DOHH2 (cell line): ENCODE measurements around the gene RAB5B.

Experiments
- H3F3A ChIP-seq: fragments of 200-600 bp; sonication (generic), shearing (Covaris generic); 2 replicates; pipeline ENCODE4 v1.6.0; 2016; ENCODE audit warnings: antibody characterized with exemption, mild to moderate bottlenecking; ENCODE audit not compliant: control insufficient read depth, insufficient read depth
- H3K27ac ChIP-seq: fragments of 200-600 bp; sonication (generic); 2 replicates; pipeline ENCODE4 v1.5.1; 2014; ENCODE audit warnings: low read depth, mild to moderate bottlenecking, low read length, moderate library complexity
- H3K27me3 ChIP-seq: fragments of 200-600 bp; sonication (generic); 2 replicates; pipeline ENCODE4 v1.6.1; 2014; ENCODE audit warnings: mild to moderate bottlenecking, low read length, mixed read lengths; ENCODE audit not compliant: control insufficient read depth
- H3K36me3 ChIP-seq: fragments of 200-600 bp; sonication (generic); 2 replicates; pipeline ENCODE4 v1.6.1; 2014; ENCODE audit warnings: mild to moderate bottlenecking, low read length, moderate library complexity, mixed read lengths; ENCODE audit not compliant: control insufficient read depth
- H3K4me1 ChIP-seq: fragments of 200-600 bp; sonication (generic); 2 replicates; pipeline ENCODE4 v1.6.1; 2014; ENCODE audit warnings: mild to moderate bottlenecking, low read length, mixed read lengths; ENCODE audit not compliant: control insufficient read depth
- H3K4me2 ChIP-seq: fragments of 200-600 bp; sonication (generic); 2 replicates; pipeline ENCODE4 v1.6.0; 2014; ENCODE audit warnings: mild to moderate bottlenecking, low read length, moderate library complexity
- H3K4me3 ChIP-seq: fragments of 200-600 bp; sonication (generic); 2 replicates; pipeline ENCODE4 v1.5.1; 2014; ENCODE audit warnings: mild to moderate bottlenecking, low read length, mixed read lengths
- H3K79me2 ChIP-seq: fragments of 200-600 bp; sonication (generic); 2 replicates; pipeline ENCODE4 v1.6.1; 2014; ENCODE audit warnings: mild to moderate bottlenecking, low read length, mixed read lengths; ENCODE audit not compliant: control insufficient read depth
- H3K9me2 ChIP-seq: fragments of 200-600 bp; sonication (generic); replicated peaks from 2 replicates; pipeline ENCODE4 v1.6.1; 2014; ENCODE audit warnings: mild to moderate bottlenecking, low read length, mixed read lengths; ENCODE audit not compliant: control insufficient read depth
- H3K9me3 ChIP-seq: fragments of 200-600 bp; sonication (generic); 2 replicates; pipeline ENCODE4 v1.6.1; 2014; ENCODE audit warnings: antibody characterized with exemption, low read length, mixed read lengths; ENCODE audit not compliant: control insufficient read depth, insufficient read depth
- H4K20me1 ChIP-seq: fragments of 200-600 bp; sonication (generic); 2 replicates; pipeline ENCODE4 v1.6.0; 2014; ENCODE audit warnings: low read depth, mild to moderate bottlenecking, antibody characterized with exemption, low read length, moderate library complexity; ENCODE audit not compliant: control insufficient read depth, insufficient read depth
- EZH2phosphoT487 ChIP-seq: fragments of 200-600 bp; sonication (generic); IDR thresholded peaks from 2 replicates; pipeline ENCODE4 v1.6.1; 2017; ENCODE audit warnings: borderline replicate concordance, mild to moderate bottlenecking, antibody characterized with exemption, low read length, moderate library complexity, mixed read lengths
- TF ChIP-seq, protein P1 (sequence below): fragments of 200-600 bp; sonication (generic); IDR thresholded peaks from one replicate; pipeline ENCODE4 v1.5.1; 2014; ENCODE audit warnings: antibody characterized with exemption, mild to moderate bottlenecking, low read depth, low read length; ENCODE audit not compliant: poor library complexity, severe bottlenecking

RAB5B gene

DNA sequence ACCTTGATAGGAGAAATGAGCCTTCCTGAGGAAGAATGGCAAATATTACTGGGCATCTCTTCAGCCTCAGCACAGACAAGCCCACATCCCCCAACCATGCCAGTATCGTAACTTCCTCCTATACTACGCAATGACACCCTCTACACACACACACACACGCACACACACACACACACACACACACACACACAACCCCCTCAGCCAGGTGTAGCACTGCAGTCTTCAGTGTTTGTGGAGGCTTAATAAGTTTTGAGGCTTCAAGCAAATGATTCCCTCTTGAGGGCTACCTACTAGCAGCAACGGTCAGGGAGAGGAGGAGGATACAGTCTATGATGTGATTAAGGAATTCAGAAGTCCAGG lies 41.3 kb upstream of the RAB5B start:
- peak overlapping the region; percentile 93 for H3K4me2 ChIP-seq
- H3K27me3 ChIP-seq = no peaks in the 10 kb centered on the region
- H4K20me1 ChIP-seq = no peaks in the 10 kb centered on the region
- H3K36me3 ChIP-seq = peaks cover 68% of the 10 kb centered on the region
- peaks cover 24% of the 10 kb centered on the region for H3F3A ChIP-seq
- peaks cover 49% of the 10 kb centered on the region for H3K4me1 ChIP-seq
- H3K79me2 ChIP-seq = peaks cover 51% of the 10 kb centered on the region
- H3K4me3 ChIP-seq = peak overlapping the region; percentile 95
- TF ChIP-seq, protein P1, sequence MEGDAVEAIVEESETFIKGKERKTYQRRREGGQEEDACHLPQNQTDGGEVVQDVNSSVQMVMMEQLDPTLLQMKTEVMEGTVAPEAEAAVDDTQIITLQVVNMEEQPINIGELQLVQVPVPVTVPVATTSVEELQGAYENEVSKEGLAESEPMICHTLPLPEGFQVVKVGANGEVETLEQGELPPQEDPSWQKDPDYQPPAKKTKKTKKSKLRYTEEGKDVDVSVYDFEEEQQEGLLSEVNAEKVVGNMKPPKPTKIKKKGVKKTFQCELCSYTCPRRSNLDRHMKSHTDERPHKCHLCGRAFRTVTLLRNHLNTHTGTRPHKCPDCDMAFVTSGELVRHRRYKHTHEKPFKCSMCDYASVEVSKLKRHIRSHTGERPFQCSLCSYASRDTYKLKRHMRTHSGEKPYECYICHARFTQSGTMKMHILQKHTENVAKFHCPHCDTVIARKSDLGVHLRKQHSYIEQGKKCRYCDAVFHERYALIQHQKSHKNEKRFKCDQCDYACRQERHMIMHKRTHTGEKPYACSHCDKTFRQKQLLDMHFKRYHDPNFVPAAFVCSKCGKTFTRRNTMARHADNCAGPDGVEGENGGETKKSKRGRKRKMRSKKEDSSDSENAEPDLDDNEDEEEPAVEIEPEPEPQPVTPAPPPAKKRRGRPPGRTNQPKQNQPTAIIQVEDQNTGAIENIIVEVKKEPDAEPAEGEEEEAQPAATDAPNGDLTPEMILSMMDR = no peak
- TF ChIP-seq EZH2phosphoT487 = no peak
- H3K9me2 ChIP-seq = no peaks in the 10 kb centered on the region
- H3K9me3 ChIP-seq = no peaks in the 10 kb centered on the region
- peak overlapping the region; percentile 97 for H3K27ac ChIP-seq

DNA sequence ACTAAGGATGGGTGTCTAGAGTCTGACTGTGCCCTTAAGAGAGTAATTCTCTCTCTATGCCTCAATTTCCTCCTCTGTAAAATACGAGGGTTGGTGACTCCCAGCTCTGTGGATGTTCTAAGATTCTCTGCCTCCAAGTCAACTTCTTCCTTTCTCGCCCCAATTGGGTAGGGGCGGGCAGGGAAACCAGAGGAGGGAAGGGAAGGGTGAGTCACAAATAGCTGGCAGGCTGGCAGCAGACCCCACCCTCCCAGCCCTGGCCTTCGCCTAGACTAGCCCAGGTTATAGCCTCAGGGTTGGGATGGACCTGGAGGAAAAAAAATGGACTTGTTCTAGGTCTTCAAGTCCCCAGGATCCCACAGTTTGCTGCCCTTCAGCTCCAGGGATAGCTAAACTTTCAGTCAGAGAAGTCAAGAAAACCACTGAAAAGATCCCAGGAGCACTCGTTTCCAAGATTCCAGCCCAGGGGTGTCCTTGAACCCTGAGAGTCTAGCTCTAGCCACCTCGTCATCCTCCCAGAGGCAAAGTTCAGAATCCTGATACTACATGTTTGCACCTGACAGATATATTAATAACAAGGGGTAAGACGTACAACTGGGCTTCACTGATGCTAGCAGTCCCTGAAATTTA lies 40.6 kb upstream of the RAB5B start:
- peaks cover 19% of the 10 kb centered on the region for H3F3A ChIP-seq
- H3K27ac ChIP-seq = peak overlapping the region; percentile 97

DNA sequence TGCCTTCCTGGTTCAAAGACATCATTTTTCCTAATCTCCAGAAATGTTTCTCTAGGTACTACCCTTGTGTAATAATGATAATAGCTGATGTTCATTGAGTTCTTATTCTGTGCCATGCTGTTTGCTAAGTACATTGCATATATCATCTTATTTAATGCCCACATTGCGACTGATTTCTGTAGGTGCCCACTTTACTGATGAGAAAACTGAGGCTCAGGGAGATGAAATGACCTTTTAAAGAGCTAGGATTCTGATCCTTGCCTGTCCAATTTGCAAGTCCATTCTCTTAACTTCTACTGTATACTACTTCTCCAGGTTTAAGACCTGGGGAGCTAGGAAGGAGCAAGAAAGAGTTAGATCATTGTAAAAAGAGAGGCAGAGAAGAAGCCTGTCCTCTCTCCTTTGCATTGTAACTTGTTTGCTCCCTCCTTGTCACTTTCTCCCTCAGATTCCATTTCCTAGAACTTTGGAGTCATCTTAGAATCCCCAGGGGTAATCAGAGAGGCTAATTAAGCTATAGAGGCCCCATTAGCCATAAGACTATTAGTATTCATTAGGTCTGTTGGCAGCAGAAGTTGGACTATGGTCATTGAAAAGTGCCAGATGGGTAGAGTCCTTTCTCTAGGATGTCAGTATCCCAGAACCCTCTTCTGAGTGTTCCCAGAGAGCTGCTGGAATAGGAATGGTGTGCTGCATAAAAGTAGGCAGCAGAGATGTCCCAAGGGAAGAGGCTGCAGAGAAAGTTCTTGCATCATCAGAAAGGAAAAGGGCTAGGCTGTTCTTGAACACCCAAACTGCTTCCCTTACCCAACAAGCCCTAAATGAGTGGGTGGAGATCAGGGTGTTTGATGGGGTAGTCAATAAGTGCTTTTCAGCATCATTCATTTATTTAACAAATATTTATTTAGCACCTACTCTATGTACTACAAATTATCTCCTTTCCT lies 39.8 kb upstream of the RAB5B start:
- H3K9me3 ChIP-seq = no peaks in the 10 kb centered on the region
- H3K27ac ChIP-seq = no peak overlapping the region
- no peaks in the 10 kb centered on the region for H4K20me1 ChIP-seq
- no peak overlapping the region for H3K4me3 ChIP-seq
- H3K79me2 ChIP-seq = peaks cover 43% of the 10 kb centered on the region
- no peaks in the 10 kb centered on the region for H3K27me3 ChIP-seq
- TF ChIP-seq EZH2phosphoT487 = no peak
- TF ChIP-seq, protein P1 = no peak
- peaks cover 13% of the 10 kb centered on the region for H3F3A ChIP-seq
- no peaks in the 10 kb centered on the region for H3K9me2 ChIP-seq
- H3K4me1 ChIP-seq = peaks cover 41% of the 10 kb centered on the region
- peak overlapping the region; percentile 93; the same call in 1 of the 2 replicates for H3K4me2 ChIP-seq
- peaks cover 71% of the 10 kb centered on the region for H3K36me3 ChIP-seq

More for the DNA sequence above, 40.6 kb upstream of the RAB5B start:
- no peaks in the 10 kb centered on the region for H3K27me3 ChIP-seq
- H3K4me3 ChIP-seq = peak overlapping the region; percentile 95
- TF ChIP-seq, protein P1 = no peak
- TF ChIP-seq EZH2phosphoT487 = no peak
- no peaks in the 10 kb centered on the region for H3K9me2 ChIP-seq
- H4K20me1 ChIP-seq = no peaks in the 10 kb centered on the region
- peaks cover 44% of the 10 kb centered on the region for H3K79me2 ChIP-seq
- H3K9me3 ChIP-seq = no peaks in the 10 kb centered on the region
- H3K4me1 ChIP-seq = peaks cover 46% of the 10 kb centered on the region
- H3K36me3 ChIP-seq = peaks cover 67% of the 10 kb centered on the region
- H3K4me2 ChIP-seq = peak overlapping the region; percentile 93
